ENCODE measurements around the gene GPBP1.
"Not testable (repeated sequence)": the region's sequence is repeated elsewhere in the genome, so short reads cannot be mapped to it uniquely, and the experiment has no call there.

The GPBP1 gene

GRCh38 chr5:57191163-57191562 lies 17.3 kb downstream of the GPBP1 start:
- Histone ChIP-seq H3K27ac (ENCODE audit: low read depth, low read length, poor library complexity, severe bottlenecking) (no peak overlapping the region), H3K9ac (ENCODE audit: low read length) (no peak overlapping the region), H3K4me1 (ENCODE audit: insufficient read depth, low read length, severe bottlenecking) (peaks cover 31% of the 10 kb centered on the region), H3K4me2 (ENCODE audit: low read length) (no peak overlapping the region), H3K36me3 (ENCODE audit: insufficient read depth, low read length) (peaks cover 50% of the 10 kb centered on the region), H3K9me2 (ENCODE audit: low read depth, low read length) (no peaks in the 10 kb centered on the region), H3K27me3 (ENCODE audit: insufficient read depth, low read length) (no peaks in the 10 kb centered on the region), H4K20me1 (ENCODE audit: insufficient read depth, low read length) (peaks cover 6% of the 10 kb centered on the region; the same call in 1 of the 2 replicates), H3K79me2 (ENCODE audit: insufficient read depth, low read length) (peaks cover 100% of the 10 kb centered on the region), H3F3A (ENCODE audit: insufficient read depth, low read length) (no peaks in the 10 kb centered on the region), H3K4me3 (ENCODE audit: low read depth, low read length, poor library complexity, severe bottlenecking) (no peak overlapping the region), H3K9me3 (ENCODE audit: low read length) (no peaks in the 10 kb centered on the region), H2AFZ (ENCODE audit: low read length) (no peak overlapping the region)
- TF ChIP-seq EZH2 (IDR thresholded peaks at IDR 0.05; ENCODE audit: borderline replicate concordance, low read length) (no peak), CTCF (IDR thresholded peaks at IDR 0.05; ENCODE audit: low read length) (no peak)

- H3K4me2 ChIP-seq (ENCODE audit: low read length): no peak overlapping the region
- no peak overlapping the region for H2AFZ ChIP-seq (ENCODE audit: low read length)
- H4K20me1 ChIP-seq (ENCODE audit: insufficient read depth, low read length): peaks cover 4% of the 10 kb centered on the region; the same call in 1 of the 2 replicates
- H3K27ac ChIP-seq (ENCODE audit: low read depth, low read length, poor library complexity, severe bottlenecking): no peak overlapping the region
- no peaks in the 10 kb centered on the region for H3K9me2 ChIP-seq (ENCODE audit: low read depth, low read length)
- H3K27me3 ChIP-seq (ENCODE audit: insufficient read depth, low read length): no peaks in the 10 kb centered on the region
- H3K9me3 ChIP-seq (ENCODE audit: low read length): no peaks in the 10 kb centered on the region
- H3K9ac ChIP-seq (ENCODE audit: low read length): no peak overlapping the region
- H3K4me1 ChIP-seq (ENCODE audit: insufficient read depth, low read length, severe bottlenecking): peaks cover 22% of the 10 kb centered on the region
- H3K4me3 ChIP-seq (ENCODE audit: low read depth, low read length, poor library complexity, severe bottlenecking): no peak overlapping the region
- peaks cover 100% of the 10 kb centered on the region for H3K79me2 ChIP-seq (ENCODE audit: insufficient read depth, low read length)
- H3F3A ChIP-seq (ENCODE audit: insufficient read depth, low read length): no peaks in the 10 kb centered on the region
- H3K36me3 ChIP-seq (ENCODE audit: insufficient read depth, low read length): peaks cover 55% of the 10 kb centered on the region
- TF ChIP-seq EZH2 (IDR thresholded peaks at IDR 0.05; ENCODE audit: borderline replicate concordance, low read length) (no peak), CTCF (IDR thresholded peaks at IDR 0.05; ENCODE audit: low read length) (no peak)
These were observed 18.1 kb downstream of the GPBP1 start for GRCh38 chr5:57191986-57192385.

DNA sequence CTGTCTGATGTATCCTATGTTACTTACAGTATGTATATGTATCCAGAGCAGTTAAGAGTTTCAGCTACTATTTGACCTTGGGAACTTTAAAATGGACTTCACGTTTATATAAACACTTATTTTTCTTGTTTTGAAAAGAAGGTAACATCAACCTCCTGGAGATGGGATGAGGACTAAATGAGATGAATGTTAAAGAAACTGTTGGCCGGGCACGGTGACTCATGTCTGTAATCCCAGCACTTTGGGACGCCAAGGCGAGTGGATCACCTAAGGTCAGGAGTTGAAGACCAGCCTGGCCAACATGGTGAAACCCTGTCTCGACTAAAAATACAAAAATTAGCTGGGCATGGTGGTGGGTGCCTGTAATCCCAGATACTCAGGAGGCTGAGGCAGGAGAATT lies 19.0 kb downstream of the GPBP1 start:
- not testable (repeated sequence) for H2AFZ ChIP-seq (ENCODE audit: low read length); H3F3A ChIP-seq (ENCODE audit: insufficient read depth, low read length); H4K20me1 ChIP-seq (ENCODE audit: insufficient read depth, low read length); H3K4me2 ChIP-seq (ENCODE audit: low read length); H3K27me3 ChIP-seq (ENCODE audit: insufficient read depth, low read length); H3K27ac ChIP-seq (ENCODE audit: low read depth, low read length, poor library complexity, severe bottlenecking); H3K9ac ChIP-seq (ENCODE audit: low read length); H3K9me2 ChIP-seq (ENCODE audit: low read depth, low read length); H3K4me3 ChIP-seq (ENCODE audit: low read depth, low read length, poor library complexity, severe bottlenecking); H3K9me3 ChIP-seq (ENCODE audit: low read length)
- Histone ChIP-seq H3K4me1 (ENCODE audit: insufficient read depth, low read length, severe bottlenecking) (peaks cover 14% of the 10 kb centered on the region), H3K36me3 (ENCODE audit: insufficient read depth, low read length) (peaks cover 57% of the 10 kb centered on the region), H3K79me2 (ENCODE audit: insufficient read depth, low read length) (peaks cover 100% of the 10 kb centered on the region)

- Histone ChIP-seq H3K4me2 (ENCODE audit: low read length) (no peak overlapping the region), H4K20me1 (ENCODE audit: insufficient read depth, low read length) (peaks cover 4% of the 10 kb centered on the region; the same call in 1 of the 2 replicates), H3K79me2 (ENCODE audit: insufficient read depth, low read length) (peaks cover 100% of the 10 kb centered on the region), H3K9ac (ENCODE audit: low read length) (no peak overlapping the region), H3K9me3 (ENCODE audit: low read length) (no peaks in the 10 kb centered on the region), H3K27ac (ENCODE audit: low read depth, low read length, poor library complexity, severe bottlenecking) (no peak overlapping the region), H2AFZ (ENCODE audit: low read length) (no peak overlapping the region), H3K4me3 (ENCODE audit: low read depth, low read length, poor library complexity, severe bottlenecking) (no peak overlapping the region), H3K27me3 (ENCODE audit: insufficient read depth, low read length) (no peaks in the 10 kb centered on the region), H3K36me3 (ENCODE audit: insufficient read depth, low read length) (peaks cover 62% of the 10 kb centered on the region), H3F3A (ENCODE audit: insufficient read depth, low read length) (no peaks in the 10 kb centered on the region), H3K4me1 (ENCODE audit: insufficient read depth, low read length, severe bottlenecking) (peaks cover 3% of the 10 kb centered on the region), H3K9me2 (ENCODE audit: low read depth, low read length) (no peaks in the 10 kb centered on the region)
- TF ChIP-seq CTCF (IDR thresholded peaks at IDR 0.05; ENCODE audit: low read length) (no peak), EZH2 (IDR thresholded peaks at IDR 0.05; ENCODE audit: borderline replicate concordance, low read length) (no peak)
These were observed 20.0 kb downstream of the GPBP1 start for GRCh38 chr5:57193757-57194413.

Data from OCI-LY1 (cell line).